Hematopoietic multipotent progenitor cell (in vitro differentiated cells): ENCODE data around the gene FYTTD1. TPM values are rescaled to one million over a fixed set of nuclear protein-coding genes. Genes with fewer than 3 reads are reported as not detected.

Source experiments
- DNase-seq, 3 donors: peaks; one replicate each; pipeline ENCODE4 v3.0.0-alpha.2; 2011 to 2015; ENCODE audit warnings: low read depth in 2 of 3, low spot score in 2 of 3
- total RNA-seq: library from RNA; depleted of rRNA; stranded (reverse); fragments of >200 nt; gene quantifications from one replicate; pipeline ENCODE4 v1.2.3, GENCODE V29; 2012

Gene FYTTD1
- total RNA-seq, 1 donor: 15.3 TPM

DNA sequence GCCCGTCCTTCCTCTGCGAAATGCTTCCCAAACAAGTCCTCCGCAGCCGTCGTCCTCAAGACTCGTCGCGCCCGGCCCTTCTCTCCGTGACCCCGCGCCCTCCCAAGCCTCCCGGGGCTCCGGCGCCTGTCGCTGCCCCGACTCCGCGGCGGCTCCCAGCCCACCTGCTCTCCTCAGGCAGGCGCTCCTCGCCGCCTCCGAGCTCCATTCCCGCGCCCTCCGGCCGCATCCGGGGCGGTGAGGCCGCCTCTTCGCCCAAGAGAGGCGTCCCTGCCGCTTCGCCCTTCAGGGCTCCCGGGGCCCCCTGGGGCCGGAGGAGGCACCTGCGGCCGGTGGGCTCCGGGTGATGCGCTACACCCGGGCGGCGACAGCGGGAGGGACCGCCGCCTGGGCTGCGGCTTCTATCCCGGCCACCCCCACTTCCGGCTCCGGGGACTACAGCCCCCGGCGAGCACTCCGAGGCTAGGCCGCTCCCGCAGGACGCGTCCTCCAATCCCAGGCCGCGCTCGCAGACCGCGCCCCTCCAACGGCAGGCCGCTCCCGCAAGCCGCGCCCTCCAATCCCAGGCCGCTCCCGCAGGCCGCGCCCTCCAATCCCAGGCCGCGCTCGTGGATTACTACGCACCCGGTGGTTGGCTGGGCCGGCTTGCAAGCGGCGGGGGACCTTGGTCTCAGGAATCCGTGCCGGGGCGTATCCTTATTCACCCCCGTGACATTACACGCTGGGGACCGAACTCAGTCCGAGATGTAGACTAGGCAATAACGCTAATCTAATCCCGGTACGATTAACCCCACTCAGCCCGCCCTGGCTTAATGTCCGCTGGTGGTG, 13.0 kb upstream of the FYTTD1 start, which contains the start of gene RUBCN:
TSS of gene RUBCN (minus strand) at position 414 of the 828 bp plus-strand sequence. CDS start at position 229, 185 bp downstream.
- peak; percentile 83 to 96 (median 95) for DNase-seq

DNA sequence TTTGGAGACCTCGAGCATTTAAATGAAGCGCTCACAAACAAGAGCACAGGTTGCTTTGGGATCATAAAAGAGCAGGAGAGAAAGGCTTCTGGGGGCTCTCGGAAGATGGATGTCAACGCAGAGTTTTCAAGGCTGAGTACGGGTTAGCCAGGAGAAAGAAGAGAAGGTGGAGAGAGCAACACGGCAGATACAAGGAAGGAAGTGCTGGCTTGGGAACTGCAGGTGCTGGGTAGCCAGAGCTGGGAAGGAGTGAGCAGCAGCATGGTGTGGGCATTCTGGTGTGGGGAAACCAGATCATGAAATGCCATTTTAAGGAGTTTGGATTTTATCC, 12.4 kb upstream of the FYTTD1 start:
- DNase-seq: no peak

DNA sequence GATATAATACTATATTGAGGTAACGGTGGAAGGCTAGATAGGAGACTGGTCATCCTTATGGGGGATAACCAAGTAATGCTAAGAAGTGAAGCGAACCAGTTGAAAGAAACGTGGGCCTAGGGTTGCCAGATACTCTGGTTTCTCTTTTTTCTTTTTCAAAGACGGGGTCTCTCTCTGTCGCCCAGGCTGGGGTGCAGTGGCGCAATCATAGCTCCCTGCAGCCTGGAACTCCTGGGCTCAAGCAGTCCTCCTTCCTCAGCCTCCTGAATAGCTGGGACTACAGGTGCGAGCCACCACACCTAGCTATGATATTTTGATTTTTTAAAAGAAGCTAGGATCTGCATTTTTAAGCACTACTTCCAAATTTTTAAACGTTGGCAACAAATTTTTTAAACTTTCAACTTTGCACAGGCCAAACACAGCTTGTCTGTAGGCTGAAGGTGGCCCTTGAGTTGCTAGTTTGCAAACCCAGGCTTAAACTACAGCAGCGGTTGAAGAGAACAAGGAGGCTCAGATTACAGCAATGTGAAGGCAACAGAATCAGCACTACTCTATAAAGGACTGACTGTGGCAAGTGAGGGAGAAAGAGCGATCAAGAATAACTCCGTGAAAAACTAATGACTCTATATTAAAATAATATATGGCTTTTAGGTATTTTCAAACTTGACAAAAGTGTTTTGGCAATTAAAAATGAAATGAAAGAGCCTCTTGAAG, 11.8 kb upstream of the FYTTD1 start:
- no peak for DNase-seq

DNA sequence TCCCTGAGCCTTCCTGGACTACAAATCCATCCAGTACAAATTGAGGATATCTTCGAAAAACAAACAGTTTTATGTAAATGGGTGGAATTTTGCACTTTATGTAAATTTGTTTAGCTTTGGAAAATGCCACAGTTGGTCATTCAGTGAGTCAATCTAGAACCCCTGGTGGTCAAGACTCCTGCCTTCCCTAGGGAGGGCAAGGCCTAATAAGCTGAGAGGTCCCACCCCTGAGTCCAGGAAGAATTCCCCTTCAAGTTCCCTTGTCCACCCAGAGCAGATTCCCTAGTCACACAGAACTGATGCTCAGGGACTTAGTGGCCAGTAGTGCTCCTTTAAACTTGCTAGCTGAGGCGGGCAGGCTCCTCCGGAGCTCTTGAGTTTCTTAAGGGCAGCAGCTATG, 6.9 kb upstream of the FYTTD1 start:
- DNase-seq: no peak

DNA sequence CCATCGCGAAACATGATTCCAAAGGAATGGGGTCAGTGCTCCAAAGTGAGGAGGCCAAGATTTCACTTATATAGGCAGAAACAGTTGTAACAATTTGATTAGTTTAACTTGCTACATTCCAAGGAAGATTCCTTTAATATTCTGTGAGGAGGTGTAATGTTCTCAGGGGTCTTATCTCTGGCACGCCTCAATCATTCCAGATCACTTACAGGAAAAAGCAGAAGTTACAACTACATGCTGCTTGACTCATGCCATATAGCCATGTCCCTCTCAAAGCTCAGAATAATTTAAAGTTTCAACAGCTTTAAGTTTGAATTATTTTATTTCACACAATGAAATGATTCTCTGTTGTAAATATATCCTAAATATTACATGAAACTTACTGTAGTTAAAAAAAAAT, 3.5 kb upstream of the FYTTD1 start:
- peak in 1 of 3 donors; percentile 10 for DNase-seq

DNA sequence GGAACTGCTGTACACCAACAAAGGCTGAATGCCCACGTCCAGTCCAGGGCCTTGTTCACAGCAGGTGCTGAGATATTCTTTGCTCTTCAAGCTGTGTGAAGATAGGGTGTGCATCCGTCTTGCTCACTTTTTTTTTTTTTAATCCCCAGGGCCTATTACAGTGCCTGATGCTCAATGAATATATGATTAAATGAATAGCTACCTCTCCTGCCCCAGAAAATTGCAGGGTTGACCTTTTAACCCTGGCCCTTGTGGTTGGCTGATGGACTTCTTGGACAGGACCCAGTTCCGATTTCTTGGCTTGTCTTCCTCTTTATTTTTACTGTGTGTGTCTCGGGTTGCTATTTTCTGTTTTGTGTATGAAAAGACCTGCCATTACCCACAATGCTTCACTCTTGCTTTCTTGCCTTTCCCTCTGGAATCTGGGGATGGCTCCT, 2.9 kb upstream of the FYTTD1 start:
- DNase-seq: peak in 1 of 3 donors; percentile 10

DNA sequence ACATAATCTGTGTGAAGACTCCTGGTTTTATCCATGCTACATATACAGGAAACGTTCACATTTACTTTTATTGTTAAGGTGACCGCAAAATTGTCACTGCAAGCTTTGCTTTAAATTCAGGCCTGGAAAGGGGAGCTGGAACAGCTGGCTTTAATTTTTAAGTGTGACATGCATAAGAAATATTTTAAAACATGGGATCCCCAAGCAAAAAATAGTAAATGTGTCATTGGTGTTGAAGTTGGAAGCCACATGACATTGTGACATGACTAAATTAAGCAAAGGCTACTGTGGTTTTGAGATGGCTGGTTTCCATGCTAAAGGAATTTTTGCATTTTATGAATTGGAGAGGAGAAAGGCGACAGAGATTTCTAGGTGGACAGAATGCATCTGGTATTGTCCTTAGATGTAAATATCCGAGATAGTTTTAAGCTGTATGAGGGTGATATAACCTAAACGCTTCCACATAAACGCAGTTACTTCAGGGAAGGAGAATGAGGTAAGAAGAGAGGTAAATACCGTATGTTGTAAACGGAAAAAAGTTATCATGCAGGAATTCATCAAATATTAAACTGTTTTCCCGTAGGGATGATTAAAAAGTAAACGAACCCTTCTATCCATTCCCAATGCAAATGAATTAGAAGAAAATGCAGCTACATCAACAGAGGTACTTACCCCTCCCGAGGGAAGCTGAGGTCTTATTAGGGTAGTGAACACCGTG, 927 bp upstream of the FYTTD1 start:
- DNase-seq: no peak

DNA sequence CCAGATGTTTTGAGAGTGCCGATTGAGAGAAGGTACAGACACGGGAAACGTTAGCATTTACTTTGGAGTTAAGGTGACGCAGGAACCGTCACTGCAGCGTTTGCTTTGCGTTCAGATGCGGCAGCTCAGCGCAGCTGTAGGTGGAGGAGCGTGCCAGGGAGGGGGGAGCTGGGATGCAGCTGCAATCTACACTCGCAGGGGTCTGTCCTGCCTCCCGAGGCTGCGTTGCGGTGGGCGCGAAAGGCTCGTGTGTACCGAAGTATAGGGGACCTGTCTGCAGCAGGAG, 425 bp upstream of the FYTTD1 start:
- DNase-seq: peak in 1 of 3 donors; percentile 62

DNA sequence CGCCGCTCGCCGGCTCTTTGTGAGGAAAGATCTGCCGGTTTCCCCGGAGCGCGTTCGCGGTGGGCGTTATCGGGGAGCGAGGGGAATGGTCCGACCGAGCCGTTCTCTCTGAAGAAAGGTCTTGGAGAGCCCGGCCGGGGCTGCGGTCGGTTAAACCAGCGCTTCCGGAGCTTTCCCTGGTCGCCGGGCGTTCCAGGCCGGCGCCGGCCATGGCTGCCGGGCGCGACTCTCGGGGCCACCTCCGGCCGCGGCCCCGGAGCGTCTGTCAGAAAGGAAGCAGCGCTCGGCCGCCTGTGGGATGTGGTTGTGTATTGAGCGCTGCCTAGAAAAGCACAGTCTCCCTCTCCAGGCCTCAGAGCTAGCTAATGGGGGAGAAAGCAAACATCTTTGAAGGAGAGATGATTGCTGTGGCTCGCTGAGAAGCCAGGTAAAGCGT, 731 bp downstream of the FYTTD1 start:
- DNase-seq: peak; percentile 43 to 80 (median 78)

DNA sequence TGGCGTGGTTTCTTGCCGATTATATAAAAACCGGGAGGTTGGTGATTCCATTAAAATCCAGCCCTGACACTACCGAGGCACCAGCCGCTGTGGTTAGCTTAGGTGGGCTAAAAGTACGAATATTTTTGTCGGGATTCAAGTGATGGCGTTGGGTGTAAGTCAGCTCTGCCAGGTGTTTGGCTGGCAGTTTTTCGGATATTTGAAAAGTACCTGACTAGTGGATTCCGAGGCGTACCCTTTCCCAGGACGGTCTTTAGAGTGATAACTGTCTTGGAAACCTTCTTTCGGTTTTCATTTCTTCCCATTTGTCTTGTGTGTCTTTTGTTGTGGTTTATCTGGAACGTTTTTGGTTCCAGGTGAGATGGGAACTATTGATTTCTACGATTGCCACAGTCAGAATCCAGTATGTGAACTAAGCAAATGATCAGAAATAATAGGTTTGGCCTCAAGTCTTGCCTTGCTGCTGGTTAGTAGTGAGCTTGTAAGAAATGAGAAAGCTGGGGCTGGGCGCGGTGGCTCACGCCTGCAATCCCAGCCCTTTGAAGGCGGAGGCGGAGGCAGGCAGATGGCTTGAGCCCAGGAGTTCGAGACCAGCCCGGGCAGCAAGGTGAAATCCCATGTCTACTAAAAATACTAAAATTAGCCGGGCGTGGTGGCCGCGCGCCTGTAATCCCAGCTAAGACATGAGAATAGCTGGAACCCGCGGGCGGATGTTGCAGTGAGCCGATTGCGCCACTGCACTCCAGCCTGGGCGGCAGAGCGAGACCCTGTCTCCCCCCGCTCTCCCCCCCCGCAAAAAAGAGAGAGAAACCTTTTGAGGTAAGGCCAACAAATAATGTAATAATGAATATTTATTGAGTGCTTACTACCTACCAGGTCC, 1.4 kb downstream of the FYTTD1 start:
- DNase-seq: peak in 2 of 3 donors; percentile 19 to 38

DNA sequence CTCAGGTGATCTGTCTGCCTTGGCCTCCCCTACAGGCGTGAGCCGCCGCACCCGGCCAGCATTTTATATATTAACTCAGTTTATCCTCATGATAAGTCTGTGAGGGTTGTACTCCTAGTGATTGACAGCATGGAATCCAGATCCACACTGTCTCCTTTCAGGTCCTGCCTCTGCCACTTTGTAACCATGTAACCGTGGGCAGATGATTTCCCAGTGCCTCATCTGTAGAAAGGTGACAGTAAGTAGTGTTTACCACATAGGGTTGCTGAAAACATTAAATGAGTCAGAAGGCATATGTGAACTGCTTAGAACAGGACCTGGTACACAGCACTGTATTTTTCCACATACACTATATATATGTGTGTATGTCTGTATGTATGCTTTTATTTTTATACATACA, 2.4 kb downstream of the FYTTD1 start:
- DNase-seq: no peak

DNA sequence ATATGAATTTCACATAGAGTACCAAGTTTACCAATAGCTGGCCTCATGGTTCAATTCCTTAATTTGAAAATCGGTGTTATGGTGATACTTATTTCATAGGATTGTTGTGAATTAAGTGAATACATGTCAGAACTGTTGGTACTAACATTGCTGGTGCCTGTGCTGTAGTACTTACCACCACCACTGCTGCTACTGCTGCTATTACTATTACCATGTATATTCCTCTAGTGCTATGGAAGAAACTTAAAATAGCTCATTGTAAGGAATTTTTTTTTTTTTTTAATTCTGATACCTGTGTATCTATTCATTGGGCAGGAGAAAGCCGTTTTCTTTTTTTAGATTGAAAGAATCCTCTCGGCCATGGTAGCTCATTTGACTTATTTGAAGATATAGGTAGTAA, 3.6 kb downstream of the FYTTD1 start:
- DNase-seq: peak in 1 of 3 donors; percentile 20

DNA sequence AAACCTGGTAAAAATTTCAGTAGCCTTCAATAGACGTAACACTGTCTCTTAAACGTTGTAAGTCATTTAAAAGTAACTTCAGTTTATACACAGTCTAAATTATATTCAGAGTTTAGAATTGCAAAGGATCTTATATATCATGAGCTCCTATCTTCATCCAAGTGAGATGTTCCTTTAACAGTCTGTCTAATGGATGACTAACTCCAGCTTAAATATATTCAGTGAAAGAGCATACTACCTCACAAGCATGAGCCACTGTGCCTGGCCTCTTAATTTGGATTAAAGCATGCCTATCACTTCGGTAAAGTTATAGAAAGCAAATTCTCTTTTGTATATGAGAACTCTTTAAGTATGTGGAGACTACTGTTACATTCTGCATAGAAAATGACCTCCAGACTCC, 7.0 kb downstream of the FYTTD1 start:
- no peak for DNase-seq

DNA sequence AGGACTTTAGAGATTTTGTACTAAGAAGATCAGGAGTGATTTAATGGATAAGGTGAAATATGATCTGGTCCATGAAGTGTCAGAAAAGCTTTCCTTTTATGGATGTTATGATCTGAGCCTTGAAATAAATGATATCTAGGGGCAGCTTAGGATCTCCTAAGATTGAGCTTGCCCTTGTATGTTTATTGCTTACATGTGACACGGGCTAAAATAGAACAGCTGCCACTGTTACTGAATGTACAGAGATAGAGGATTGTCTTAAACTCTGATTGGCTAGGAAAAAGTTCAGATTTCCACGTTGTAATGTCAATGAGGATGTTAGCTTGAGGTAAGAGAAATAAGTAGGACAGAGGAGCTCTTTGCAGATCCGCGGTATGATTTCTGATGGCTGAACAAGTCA, 8.8 kb downstream of the FYTTD1 start:
- no peak for DNase-seq

DNA sequence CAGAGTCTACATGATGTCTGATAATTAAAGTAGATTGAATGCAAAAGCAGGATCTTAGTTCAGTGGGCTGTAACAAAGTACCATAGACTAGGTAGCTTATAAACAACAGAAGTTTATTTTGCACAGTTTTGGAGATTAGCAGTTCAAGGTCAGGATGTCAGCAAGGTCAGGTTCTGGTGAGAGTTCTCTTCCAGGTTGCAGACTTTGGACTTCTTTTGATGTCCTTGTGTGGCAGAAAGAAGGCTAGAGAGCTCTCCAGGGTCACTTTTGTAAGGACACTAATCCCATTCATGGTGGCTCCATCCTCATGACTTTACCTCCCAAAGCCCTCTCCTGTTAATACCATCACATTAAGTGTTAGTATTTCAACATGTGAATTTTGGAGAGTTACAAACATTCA, 12.1 kb downstream of the FYTTD1 start:
- DNase-seq: no peak

DNA sequence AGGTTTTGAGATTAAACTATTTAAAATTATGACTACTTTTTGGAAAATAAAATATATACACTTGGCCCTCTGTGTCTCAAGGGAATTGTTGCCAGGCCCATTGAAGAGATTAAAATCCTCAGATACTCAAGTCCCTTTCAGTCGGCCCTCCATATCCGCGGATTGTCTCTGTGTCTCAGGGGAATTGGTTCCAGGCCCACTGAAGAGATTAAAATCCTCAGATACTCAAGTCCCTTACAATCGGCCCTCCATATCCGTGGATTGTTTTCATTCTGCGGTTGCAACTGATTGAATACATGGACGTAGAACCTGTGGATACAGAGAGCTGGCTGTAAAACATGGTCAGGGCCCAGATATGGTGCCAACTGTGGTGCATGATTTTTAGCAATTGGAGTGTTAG, 25.6 kb downstream of the FYTTD1 start:
- DNase-seq: no peak

DNA sequence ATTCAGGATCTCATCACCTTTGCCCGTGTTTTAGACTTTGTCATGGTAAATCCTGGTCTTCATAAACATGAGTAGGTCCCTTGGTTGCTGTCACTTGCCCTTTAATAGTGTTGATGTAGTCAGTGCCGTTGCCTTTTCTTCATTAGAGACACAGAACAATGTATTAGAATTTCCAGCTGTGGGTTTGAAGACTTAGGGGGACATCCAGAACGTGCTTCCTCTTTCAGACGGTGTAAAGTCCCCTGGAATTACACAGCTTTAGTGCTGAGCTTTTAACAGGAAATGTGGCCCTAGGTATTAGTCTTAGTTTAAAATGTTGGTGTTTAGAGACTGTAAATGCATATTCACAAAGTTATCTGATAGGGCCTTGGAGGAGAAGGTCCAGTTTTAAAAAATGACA, 32.5 kb downstream of the FYTTD1 start:
- peak in 2 of 3 donors; percentile 15 to 33 for DNase-seq

DNA sequence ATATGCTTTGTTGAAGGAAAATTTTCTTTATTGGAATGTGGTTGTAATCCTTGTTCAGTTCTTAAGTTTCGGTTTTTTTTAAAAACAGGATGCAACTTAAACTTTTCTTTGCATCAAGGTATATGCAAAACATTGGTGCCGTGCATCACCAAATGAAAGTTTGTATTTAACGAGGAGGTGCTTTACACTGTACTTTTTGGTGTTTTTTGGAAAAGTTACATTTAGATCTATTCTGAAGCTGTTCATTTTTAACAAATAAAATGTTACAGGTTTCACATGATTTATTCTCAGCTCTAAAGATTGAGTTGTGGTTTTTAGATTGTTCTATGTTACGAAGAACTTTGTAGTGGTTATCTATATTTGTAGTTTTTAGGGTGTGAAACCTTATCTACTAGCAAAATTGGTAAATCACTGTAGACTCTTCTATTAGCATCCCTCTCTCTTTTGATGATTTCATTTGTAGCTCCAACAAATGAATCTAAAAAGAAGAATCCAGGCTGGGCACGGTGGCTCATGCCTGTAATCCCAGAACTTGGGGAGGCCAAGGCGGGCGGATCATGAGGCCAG, 34.4 kb downstream of the FYTTD1 start:
- no peak for DNase-seq

DNA sequence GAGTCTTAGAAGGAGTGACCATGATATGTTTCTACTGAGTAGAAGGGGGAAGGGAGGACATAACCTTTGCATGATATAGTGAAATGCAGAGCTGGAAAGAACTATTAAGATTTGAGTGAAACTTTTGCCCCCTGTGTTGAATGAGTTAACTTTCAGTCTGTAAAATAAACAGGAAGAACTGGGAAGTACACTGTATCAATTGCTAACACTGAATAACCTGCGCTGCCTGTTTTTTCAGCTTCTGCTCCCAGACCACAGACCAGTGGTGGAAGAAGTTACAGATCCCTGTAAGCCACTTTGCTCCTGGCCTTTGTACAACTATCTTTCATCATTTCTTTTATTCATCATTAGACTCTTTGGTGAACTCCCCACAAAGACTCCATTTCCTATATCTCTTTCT, 37.7 kb downstream of the FYTTD1 start:
- DNase-seq: no peak

DNA sequence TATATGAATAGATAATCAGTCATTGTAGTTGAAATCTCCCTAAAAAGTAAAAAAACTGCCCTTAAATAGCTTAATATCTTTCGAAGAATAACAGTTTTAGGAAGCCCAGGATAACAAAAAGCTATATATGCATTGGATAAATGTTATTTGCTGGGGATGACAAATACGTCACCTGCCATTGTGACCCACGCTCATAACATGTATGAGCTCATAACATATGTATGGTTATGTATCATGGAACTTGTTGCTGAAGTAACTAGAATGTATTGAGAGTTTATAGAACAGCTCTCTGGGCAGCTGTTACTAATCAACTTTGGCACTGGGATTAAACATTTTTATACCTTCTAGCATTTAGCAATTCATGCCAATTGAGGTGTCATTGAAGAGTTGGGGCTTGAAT, 39.6 kb downstream of the FYTTD1 start:
- DNase-seq: no peak
